ENCODE measurements around the gene HSPA1A. TPM values are rescaled to one million over a fixed set of nuclear protein-coding genes. Genes with fewer than 3 reads are reported as not detected.

Gene HSPA1A
- 0.56 TPM in 1 of 2 replicates, not detected in the other for total RNA-seq (2014; rRNA removed; shearing (Covaris generic))

DNA sequence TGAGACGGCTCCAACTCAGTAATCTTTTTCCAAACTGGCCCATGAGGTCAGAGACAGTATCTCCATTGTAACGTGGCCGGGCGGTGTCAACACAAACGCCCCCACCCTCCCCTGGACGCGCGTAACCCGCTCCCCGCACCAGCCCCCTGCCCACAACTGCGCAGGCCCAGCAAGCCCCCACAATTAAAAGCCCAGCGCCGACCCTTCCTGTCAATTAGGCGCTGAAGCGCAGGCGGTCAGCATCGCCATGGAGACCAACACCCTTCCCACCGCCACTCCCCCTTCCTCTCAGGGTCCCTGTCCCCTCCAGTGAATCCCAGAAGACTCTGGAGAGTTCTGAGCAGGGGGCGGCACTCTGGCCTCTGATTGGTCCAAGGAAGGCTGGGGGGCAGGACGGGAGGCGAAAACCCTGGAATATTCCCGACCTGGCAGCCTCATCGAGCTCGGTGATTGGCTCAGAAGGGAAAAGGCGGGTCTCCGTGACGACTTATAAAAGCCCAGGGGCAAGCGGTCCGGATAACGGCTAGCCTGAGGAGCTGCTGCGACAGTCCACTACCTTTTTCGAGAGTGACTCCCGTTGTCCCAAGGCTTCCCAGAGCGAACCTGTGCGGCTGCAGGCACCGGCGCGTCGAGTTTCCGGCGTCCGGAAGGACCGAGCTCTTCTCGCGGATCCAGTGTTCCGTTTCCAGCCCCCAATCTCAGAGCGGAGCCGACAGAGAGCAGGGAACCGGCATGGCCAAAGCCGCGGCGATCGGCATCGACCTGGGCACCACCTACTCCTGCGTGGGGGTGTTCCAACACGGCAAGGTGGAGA lies at the start of gene HSPA1A, which contains the start of gene HSPA1L:
Gene HSPA1A, plus strand, starts transcription at position 519 of the 814 bp plus-strand sequence. Its CDS starts 214 bp downstream, at position 733.
Gene HSPA1L, minus strand, starts transcription at position 259 of the 814 bp plus-strand sequence. CDS start 3,311 bp downstream, outside the sequence.
- DNase-seq, result no peak
- Histone ChIP-seq H3K9me3 (replicated peaks) (no peaks in the 10 kb centered on the region), H3K4me1 (no peaks in the 10 kb centered on the region), H3K27me3 (no peaks in the 10 kb centered on the region), H3K36me3 (no peaks in the 10 kb centered on the region), H3K27ac (no peak within 1 kb of the TSS), H3K4me3 (no peak within 1 kb of the TSS)

DNA sequence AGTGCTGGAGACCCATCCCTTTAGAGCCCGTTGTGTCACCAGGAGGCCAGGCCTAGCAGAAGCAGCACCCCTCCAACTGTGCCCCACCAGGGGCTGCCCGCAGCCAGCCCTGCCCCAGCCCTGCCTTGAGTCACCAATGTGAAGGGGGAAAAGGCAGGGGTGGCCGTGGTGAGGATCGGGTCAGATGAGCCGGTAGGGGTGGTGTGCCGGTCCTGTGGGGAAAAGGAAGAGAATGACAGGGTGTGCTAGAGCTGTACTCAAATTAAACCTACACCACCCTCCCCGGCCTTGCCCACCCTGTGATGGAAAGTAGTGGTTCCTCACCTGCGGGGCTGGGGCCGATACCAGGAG lies 49.8 kb upstream of the HSPA1A start:
- Histone ChIP-seq H3K27ac (no peak overlapping the region), H3K4me3 (no peak overlapping the region), H3K27me3 (no peaks in the 10 kb centered on the region), H3K36me3 (no peaks in the 10 kb centered on the region), H3K9me3 (replicated peaks) (no peaks in the 10 kb centered on the region), H3K4me1 (peaks cover 4% of the 10 kb centered on the region; the same call in 1 of the 2 replicates)
- DNase-seq, result no peak

DNA sequence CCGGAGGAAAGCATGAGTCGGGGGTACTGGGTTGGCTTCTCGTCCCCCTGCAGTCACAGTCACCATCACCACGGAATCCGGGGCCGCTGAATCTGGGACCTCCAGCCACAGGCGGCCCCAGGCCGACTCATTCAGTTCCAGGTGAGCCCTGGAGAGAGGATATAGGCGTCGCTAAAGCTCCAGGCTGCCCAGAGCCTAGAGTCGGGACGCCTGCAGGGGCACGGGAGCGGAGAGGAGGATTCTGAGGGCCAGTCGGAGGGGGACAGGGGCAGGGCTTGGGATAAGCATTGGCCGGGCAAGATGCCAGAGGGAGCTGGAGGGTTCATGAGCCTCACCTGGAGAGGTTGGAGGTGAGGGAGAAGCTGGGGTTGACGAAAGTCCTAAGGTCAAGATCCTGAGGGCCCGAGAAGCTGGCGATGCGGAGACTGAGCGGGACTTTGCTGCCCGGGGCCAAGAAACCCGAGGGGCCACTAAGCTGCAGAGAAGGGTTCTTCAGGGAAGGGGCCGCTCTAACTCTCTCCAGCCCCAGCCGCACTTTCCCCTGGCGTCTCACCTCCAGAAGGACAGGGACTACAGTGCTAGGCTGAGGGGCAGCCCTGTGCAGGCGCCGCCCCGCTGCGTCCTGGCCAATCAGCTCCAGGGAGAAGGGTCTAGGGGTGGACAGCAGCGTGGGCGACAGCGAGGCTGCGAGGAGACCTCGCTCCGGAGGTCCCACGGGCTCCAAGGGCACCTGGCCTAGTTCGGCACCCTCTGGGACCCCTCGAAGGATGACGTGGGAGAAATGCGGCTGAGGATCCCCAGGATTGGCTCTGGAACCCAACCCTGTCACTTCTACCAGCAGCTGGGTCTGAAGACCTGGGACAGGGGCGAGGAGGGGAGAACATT lies 49.2 kb upstream of the HSPA1A start:
- Histone ChIP-seq H3K36me3 (no peaks in the 10 kb centered on the region), H3K4me3 (no peak overlapping the region), H3K4me1 (peaks cover 4% of the 10 kb centered on the region; the same call in 1 of the 2 replicates), H3K9me3 (replicated peaks) (no peaks in the 10 kb centered on the region), H3K27ac (no peak overlapping the region), H3K27me3 (no peaks in the 10 kb centered on the region)
- DNase-seq, result no peak

DNA sequence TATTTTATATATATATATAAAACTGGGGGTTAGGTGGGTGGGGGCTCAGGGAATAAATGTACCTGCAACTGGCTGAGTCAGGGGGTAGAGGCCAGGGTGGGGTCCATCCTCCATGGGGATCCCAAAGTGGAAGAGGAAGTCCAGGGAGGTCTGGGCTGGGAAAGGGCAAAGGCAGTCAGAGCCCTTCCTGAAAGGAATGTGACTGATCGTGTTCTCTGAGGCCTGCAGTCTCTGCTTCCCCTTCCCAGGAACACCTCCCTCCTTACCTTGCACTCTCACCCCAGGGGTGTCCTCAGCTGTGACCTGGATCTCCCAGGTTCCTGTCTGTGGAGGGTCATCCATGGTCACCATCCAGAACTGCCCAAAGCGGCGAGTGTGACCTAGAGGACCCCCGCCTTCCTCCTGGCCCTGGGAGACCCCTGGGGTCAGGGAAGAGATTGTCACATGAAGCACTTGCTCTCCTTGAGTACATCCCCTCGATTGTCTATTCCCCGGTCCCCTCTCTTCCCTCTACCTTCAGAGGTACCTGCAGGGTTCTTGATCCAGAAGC lies 48.2 kb upstream of the HSPA1A start:
- Histone ChIP-seq H3K36me3 (no peaks in the 10 kb centered on the region), H3K4me3 (no peak overlapping the region), H3K9me3 (replicated peaks) (no peaks in the 10 kb centered on the region), H3K27me3 (no peaks in the 10 kb centered on the region), H3K27ac (no peak overlapping the region), H3K4me1 (peaks cover 4% of the 10 kb centered on the region; the same call in 1 of the 2 replicates)
- no peak for DNase-seq

DNA sequence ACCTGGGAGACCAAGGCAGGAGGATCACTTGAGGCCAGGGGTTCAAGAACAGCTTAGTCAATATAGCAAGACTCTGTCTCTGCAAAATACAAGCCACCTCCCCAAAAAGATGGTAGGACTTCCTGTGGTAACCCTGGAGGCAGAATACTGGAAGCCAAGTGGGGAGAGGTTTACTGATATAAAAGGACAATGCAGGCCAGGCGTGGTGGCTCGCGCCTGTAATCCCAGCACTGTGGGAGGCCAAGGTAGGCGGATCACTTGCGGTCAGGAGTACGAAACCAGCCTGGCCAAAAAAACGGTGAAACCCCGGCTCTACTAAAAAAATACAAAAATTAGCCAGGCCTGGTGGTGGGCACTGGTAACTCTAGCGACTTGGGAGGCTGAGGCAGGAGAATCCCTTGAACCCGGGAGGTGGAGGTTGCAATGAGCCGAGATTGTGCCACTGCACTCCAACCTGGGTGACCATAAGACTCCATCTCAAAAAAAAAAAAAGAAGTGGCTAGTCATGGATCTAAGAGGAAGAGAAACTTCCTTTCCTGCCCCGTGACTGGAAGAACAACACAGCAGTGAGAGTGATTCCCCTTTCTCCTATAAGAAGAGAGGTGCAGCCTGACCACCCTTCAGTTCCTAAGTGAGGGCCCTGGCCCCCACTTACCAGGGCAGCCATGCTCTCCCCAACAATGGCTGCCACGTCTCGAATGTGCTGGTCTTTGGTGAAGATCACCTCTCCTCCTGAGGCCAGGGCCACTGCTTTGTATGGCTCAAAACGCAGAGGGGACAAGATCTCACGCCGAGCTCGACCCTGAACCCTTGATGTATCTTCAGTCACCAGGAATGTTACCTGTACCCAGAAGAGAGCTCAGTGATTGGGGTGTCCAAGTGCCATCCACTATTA lies 46.7 kb upstream of the HSPA1A start:
- no peaks in the 10 kb centered on the region for H3K9me3 ChIP-seq (replicated peaks)
- no peak for DNase-seq
- H3K36me3 ChIP-seq, result no peaks in the 10 kb centered on the region
- no peak overlapping the region for H3K4me3 ChIP-seq
- H3K27me3 ChIP-seq, result no peaks in the 10 kb centered on the region
- H3K27ac ChIP-seq, result no peak overlapping the region
- no peaks in the 10 kb centered on the region for H3K4me1 ChIP-seq

DNA sequence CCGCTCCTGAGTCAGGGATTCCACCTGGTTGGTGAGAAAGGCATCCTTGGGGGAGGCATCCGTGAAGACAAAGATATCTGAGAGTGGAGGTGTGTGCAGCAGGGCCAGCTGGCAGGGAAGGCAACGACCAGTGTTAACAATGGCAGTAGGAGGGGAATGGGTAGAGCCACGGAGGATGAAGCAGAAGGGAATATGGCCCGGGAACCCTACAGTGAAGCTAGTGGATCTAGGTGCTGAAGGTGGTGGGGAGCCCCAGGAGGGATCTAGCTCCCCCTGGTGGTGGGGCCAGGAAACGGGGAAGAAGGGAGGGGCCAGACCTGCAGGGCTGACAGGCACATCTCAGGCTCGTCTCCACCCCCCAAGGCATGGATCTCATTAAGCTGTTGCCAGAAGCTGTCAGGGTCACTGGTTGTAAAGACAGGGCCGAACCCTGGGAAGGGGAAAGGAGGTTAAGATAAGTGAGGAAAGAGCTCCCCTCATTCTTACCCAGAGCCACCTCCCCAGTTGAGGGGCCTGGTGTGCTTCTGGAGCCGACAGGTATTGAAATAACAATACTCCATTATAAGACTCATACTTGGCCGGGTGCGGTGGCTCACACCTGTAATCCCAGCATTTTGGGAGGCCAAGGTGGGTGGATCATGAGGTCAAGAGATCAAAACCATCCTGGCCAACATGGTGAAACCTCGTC lies 45.5 kb upstream of the HSPA1A start:
- Histone ChIP-seq H3K36me3 (no peaks in the 10 kb centered on the region), H3K9me3 (replicated peaks) (no peaks in the 10 kb centered on the region), H3K4me3 (no peak overlapping the region), H3K4me1 (no peaks in the 10 kb centered on the region), H3K27me3 (no peaks in the 10 kb centered on the region), H3K27ac (no peak overlapping the region)
- DNase-seq, result peak; percentile 68 to 80

DNA sequence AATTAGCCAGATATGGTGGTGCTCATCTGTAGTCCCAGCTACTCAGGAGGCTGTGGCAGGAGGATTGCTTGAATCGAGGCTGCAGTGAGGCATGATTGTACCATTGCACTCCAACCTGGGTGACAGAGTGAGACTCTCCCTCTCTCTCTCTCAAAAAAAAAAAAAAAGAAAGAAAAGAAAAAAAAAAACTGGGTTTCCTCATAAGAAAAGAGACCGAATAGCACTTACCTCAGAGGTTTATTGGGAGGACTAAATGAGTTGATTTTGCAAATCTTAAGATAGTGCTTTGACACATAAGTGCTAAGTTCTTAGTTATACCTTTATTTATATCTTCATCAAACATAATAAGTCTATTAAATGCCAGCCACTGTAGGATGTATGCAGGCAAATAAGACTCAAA lies 44.5 kb upstream of the HSPA1A start:
- no peaks in the 10 kb centered on the region for H3K4me1 ChIP-seq
- no peaks in the 10 kb centered on the region for H3K9me3 ChIP-seq (replicated peaks)
- no peaks in the 10 kb centered on the region for H3K36me3 ChIP-seq
- DNase-seq, result no peak
- H3K27ac ChIP-seq, result no peak overlapping the region
- no peaks in the 10 kb centered on the region for H3K27me3 ChIP-seq
- no peak overlapping the region for H3K4me3 ChIP-seq

DNA sequence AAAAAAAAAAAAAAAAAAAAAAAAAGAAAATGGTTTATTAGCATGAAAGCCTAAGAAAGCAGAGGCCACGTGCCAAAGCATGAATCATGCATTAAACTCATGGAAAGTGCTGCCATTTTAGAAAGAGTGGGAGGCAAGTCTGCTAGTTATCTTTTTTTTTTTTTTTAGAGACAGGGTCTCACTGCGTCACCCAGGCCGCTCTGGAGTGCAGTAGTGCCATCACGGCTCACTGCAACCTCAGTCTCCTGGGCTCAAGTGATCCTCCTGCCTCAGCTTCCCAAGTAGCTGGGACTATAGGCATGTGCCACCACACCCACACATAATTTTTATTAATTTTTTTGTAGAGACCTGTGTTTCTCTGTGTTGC lies 43.4 kb upstream of the HSPA1A start:
- no peak overlapping the region for H3K27ac ChIP-seq
- no peaks in the 10 kb centered on the region for H3K36me3 ChIP-seq
- H3K27me3 ChIP-seq, result no peaks in the 10 kb centered on the region
- no peaks in the 10 kb centered on the region for H3K9me3 ChIP-seq (replicated peaks)
- no peak overlapping the region for H3K4me3 ChIP-seq
- DNase-seq, result no peak
- H3K4me1 ChIP-seq, result peaks cover 2% of the 10 kb centered on the region; the same call in 1 of the 2 replicates

DNA sequence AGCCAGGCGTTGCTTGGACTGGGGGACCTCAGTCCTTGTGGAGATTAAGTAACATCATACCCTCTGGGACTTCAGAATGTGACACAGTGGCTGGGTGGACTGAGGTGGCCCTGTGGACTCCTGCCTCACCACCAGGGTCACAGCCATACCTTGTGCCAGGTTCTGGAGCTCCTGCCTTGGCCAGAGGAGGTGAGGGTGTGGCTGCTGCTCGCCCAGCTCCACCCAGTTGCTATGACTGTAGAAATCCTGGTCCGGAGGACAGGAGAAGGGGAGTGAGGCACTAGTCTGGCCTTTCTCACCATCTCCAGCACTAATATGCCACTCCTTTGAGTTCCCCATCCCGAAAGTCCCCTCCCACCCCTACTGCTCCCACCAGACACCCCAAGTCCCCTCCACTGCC lies 40.2 kb upstream of the HSPA1A start:
- peaks cover 3% of the 10 kb centered on the region; the same call in 1 of the 2 replicates for H3K4me1 ChIP-seq
- no peaks in the 10 kb centered on the region for H3K27me3 ChIP-seq
- H3K36me3 ChIP-seq, result peaks cover 3% of the 10 kb centered on the region

DNA sequence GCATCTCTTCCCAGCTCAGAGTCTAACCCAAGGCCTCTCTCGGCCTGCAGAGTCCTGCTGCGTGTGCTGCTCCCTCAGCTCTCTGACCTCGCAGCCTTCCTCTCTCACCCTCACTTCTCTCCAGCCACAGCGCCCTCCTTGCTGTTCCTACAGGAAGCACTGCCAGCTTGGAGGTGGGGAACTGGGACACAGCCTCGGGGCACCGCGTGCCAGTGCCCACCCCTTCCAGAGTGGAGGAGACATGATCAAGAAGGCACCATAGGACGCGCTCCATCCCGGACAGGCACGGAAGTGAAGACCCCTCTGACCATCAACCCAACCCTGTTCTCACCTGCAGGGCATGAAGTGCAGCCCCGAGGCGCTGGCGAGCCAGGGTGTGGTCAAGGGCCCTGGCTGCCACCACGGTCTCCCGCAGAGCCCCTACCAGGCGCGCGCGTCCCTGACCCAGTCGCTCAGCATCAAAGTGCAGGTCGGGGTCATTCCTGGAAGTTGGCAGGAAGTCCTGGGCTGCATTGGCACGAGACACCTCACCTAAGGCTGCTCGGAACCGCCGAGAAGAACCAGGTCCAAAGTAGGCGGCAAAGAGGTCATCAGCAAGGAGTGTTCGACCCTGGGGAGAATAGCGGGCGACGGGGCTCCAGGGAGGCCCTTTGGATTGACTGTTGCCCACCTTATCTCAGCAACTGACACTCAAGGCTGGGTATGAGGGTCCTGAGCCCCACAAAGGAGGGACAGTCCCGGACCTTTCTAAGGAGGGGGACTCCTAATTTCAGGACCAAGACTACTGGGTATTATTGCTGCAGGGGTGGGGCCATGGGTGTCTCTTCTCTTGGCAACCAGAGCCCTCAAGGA lies 39.5 kb upstream of the HSPA1A start:
- Histone ChIP-seq H3K27me3 (no peaks in the 10 kb centered on the region), H3K4me1 (peaks cover 3% of the 10 kb centered on the region; the same call in 1 of the 2 replicates), H3K27ac (no peak overlapping the region), H3K4me3 (no peak overlapping the region), H3K9me3 (replicated peaks) (no peaks in the 10 kb centered on the region), H3K36me3 (peaks cover 10% of the 10 kb centered on the region)
- no peak for DNase-seq

More for the DNA sequence above, 40.2 kb upstream of the HSPA1A start:
- no peak for DNase-seq
- Histone ChIP-seq H3K27ac (no peak overlapping the region), H3K4me3 (no peak overlapping the region), H3K9me3 (replicated peaks) (no peaks in the 10 kb centered on the region)

DNA sequence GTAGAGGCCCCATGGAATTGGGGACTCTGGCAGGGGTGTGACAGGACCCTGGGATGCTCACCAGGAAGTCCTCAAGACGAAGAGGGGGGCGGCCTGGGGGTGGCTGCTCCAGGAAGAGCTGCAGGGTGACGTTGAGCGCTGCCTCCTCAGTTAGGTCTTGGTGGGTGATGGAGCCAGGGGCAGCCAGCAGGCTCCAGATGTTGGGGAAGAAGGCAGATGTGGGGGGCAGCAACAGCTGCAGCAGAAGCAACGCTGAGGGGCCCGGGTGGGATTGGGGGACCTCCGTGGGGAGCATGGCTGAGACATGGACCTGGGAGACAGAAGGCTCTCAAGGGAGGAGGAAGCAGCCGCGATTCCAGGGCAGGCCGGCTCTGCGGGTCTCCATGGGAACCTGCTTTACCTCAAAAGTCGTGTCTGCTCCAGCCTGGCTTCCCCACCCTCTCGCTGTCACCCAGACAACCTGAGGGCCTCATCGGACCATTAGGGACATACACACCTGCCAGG lies 38.8 kb upstream of the HSPA1A start:
- Histone ChIP-seq H3K4me1 (peaks cover 3% of the 10 kb centered on the region; the same call in 1 of the 2 replicates), H3K36me3 (peaks cover 15% of the 10 kb centered on the region), H3K9me3 (replicated peaks) (no peaks in the 10 kb centered on the region), H3K4me3 (no peak overlapping the region), H3K27me3 (no peaks in the 10 kb centered on the region), H3K27ac (no peak overlapping the region)
- no peak for DNase-seq

DNA sequence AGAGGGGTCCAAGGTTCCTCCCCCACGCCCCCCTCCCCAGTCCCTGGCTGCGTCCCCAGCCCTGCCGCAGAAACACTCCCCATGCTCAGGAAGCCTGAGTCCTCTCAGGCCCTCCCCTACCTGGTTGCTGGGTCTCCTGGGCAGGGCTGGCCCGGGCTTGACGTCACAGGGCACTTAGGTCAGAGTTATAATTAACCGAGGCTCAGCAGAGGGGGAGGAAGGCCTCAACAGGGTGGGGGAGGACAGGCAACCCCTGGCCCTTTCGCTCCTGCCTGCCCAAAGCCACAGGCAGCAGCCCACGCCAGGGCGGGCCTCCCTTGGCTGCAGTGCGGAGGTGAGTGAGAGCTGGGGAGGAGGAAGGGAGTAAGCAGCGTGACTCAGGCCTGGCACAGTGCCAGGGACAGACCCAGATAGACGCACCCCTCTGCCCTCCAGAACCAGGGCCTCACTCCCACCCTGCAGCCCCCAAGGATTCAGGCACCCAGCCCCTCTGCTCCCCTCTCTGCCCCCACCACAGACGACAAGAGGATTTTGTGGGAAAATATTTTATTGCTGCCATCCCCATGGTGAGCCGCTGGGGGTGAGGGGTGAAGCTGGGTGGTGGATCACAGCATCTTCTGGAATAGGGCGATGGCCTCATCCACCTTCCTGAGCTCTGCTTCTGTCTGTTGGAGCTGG lies 38.2 kb upstream of the HSPA1A start, which contains the start of gene VWA7:
Gene VWA7, minus strand, starts transcription at position 340 of the 678 bp plus-strand sequence. CDS start 549 bp downstream, outside the sequence.
- H3K4me1 ChIP-seq, result peaks cover 3% of the 10 kb centered on the region; the same call in 1 of the 2 replicates
- peaks cover 15% of the 10 kb centered on the region for H3K36me3 ChIP-seq
- no peak within 1 kb of the TSS for H3K27ac ChIP-seq
- DNase-seq, result peak; percentile 45 to 51
- H3K4me3 ChIP-seq, result no peak within 1 kb of the TSS
- no peaks in the 10 kb centered on the region for H3K27me3 ChIP-seq
- no peaks in the 10 kb centered on the region for H3K9me3 ChIP-seq (replicated peaks)
